HG03521 (cell line): ENCODE results near the gene ARID4A.
"Not testable (repeated sequence)": the region's sequence is repeated elsewhere in the genome, so short reads cannot be mapped to it uniquely, and the experiment has no call there.

Source experiments
- ATAC-seq: cut with Tn5 transposase; IDR thresholded peaks from one replicate; pipeline ENCODE4 v1.9.1; 2021; ENCODE audit warnings: mild to moderate bottlenecking, moderate library complexity; ENCODE audit not compliant: unreplicated experiment

Gene ARID4A

GRCh38 chr14:58356268-58356667 lies 57.9 kb downstream of the ARID4A start:
- no peak for ATAC-seq

GRCh38 chr14:58362272-58362671 lies 63.9 kb downstream of the ARID4A start:
- not testable (repeated sequence) for ATAC-seq

GRCh38 chr14:58362798-58363412 lies 64.5 kb downstream of the ARID4A start:
- ATAC-seq = no peak

GRCh38 chr14:58364316-58364715 lies 66.0 kb downstream of the ARID4A start:
- no peak for ATAC-seq

GRCh38 chr14:58367296-58367695 lies 68.9 kb downstream of the ARID4A start:
- ATAC-seq = no peak

GRCh38 chr14:58368956-58369355 lies 70.6 kb downstream of the ARID4A start:
- ATAC-seq = no peak

GRCh38 chr14:58376791-58377190 lies 78.4 kb downstream of the ARID4A start:
- ATAC-seq = no peak

GRCh38 chr14:58390830-58391229 lies 92.5 kb downstream of the ARID4A start:
- no peak for ATAC-seq

GRCh38 chr14:58395562-58395811 lies 97.1 kb downstream of the ARID4A start:
- ATAC-seq = no peak

- ATAC-seq = peak; percentile 92
Observed at GRCh38 chr14:58395812-58396788, 97.7 kb downstream of the ARID4A start, which contains the start of gene TOMM20L. Gene TOMM20L, plus strand, starts transcription at chr14:58395930. Its CDS starts 28 bp downstream, at chr14:58395958.

GRCh38 chr14:58397156-58397555 lies 98.8 kb downstream of the ARID4A start:
- ATAC-seq = no peak

GRCh38 chr14:58398495-58398894 lies 100.1 kb downstream of the ARID4A start:
- no peak for ATAC-seq

- no peak for ATAC-seq
Observed at GRCh38 chr14:58398895-58399294, 100.5 kb downstream of the ARID4A start.

- ATAC-seq = no peak
Observed at GRCh38 chr14:58401587-58401986, 103.2 kb downstream of the ARID4A start.

- ATAC-seq = no peak
Observed at GRCh38 chr14:58408681-58409215, 110.4 kb downstream of the ARID4A start.

- no peak for ATAC-seq
Observed at GRCh38 chr14:58414845-58415244, 116.5 kb downstream of the ARID4A start.

- ATAC-seq = no peak
Observed at GRCh38 chr14:58415636-58416547, 117.5 kb downstream of the ARID4A start.

GRCh38 chr14:58416934-58417333 lies 118.6 kb downstream of the ARID4A start:
- not testable (repeated sequence) for ATAC-seq
